Measurements from ENCODE around the gene BMP10.
A peak's percentile ranks its signal among the peaks of the same experiment; 100 is the strongest.
"Not testable (repeated sequence)": the region's sequence is repeated elsewhere in the genome, so short reads cannot be mapped to it uniquely, and the experiment has no call there.

BMP10 gene

GRCh38 chr2:68909793-68910674, 38.8 kb upstream of the BMP10 start:
- no peaks in the 10 kb centered on the region for H3K79me2 ChIP-seq (ENCODE audit: control insufficient read depth, insufficient read depth, low read length, unreplicated experiment)
- no peak overlapping the region for H3K4me3 ChIP-seq (ENCODE audit: low read depth, low read length)
- no peaks in the 10 kb centered on the region for H3K27me3 ChIP-seq (ENCODE audit: insufficient read depth, low read length)
- no peak overlapping the region for H3K27ac ChIP-seq (ENCODE audit: low read depth, low read length)
- peaks cover 11% of the 10 kb centered on the region for H3K4me1 ChIP-seq (ENCODE audit: control insufficient read depth, insufficient read depth, low read length, unreplicated experiment)
- H3K36me3 ChIP-seq (ENCODE audit: insufficient read depth, low read length), result no peaks in the 10 kb centered on the region
- no peak overlapping the region for H2AFZ ChIP-seq (ENCODE audit: low read length, unreplicated experiment)

GRCh38 chr2:68908392-68908970, 37.3 kb upstream of the BMP10 start:
- Histone ChIP-seq H3K27me3 (ENCODE audit: insufficient read depth, low read length) (no peaks in the 10 kb centered on the region), H3K4me1 (ENCODE audit: control insufficient read depth, insufficient read depth, low read length, unreplicated experiment) (peaks cover 11% of the 10 kb centered on the region), H2AFZ (ENCODE audit: low read length, unreplicated experiment) (no peak overlapping the region), H3K36me3 (ENCODE audit: insufficient read depth, low read length) (no peaks in the 10 kb centered on the region), H3K27ac (ENCODE audit: low read depth, low read length) (peak overlapping the region; percentile 13; the same call in 1 of the 2 replicates), H3K4me3 (ENCODE audit: low read depth, low read length) (no peak overlapping the region), H3K79me2 (ENCODE audit: control insufficient read depth, insufficient read depth, low read length, unreplicated experiment) (no peaks in the 10 kb centered on the region)

DNA sequence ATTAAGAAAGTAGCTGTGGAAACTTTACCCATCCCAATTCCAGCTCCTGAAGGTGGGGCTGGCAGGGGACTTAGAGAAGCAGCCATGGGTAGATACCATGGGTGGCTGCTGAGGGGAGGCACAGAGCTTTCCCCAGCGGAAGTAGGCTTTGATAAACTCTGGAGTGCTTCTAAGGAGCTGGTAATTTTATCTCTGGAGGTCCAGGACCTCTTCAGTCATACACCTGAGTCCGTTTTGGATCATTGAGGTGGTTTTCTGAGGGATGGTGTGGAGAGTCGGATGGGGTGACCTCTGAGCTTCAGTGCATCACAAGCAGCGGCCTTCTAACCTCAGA, 36.7 kb upstream of the BMP10 start:
- peaks cover 11% of the 10 kb centered on the region for H3K4me1 ChIP-seq (ENCODE audit: control insufficient read depth, insufficient read depth, low read length, unreplicated experiment)
- no peaks in the 10 kb centered on the region for H3K79me2 ChIP-seq (ENCODE audit: control insufficient read depth, insufficient read depth, low read length, unreplicated experiment)
- H3K36me3 ChIP-seq (ENCODE audit: insufficient read depth, low read length), result no peaks in the 10 kb centered on the region
- no peaks in the 10 kb centered on the region for H3K27me3 ChIP-seq (ENCODE audit: insufficient read depth, low read length)
- no peak overlapping the region for H2AFZ ChIP-seq (ENCODE audit: low read length, unreplicated experiment)
- no peak overlapping the region for H3K27ac ChIP-seq (ENCODE audit: low read depth, low read length)
- H3K4me3 ChIP-seq (ENCODE audit: low read depth, low read length), result no peak overlapping the region

- Histone ChIP-seq H3K4me3 (ENCODE audit: low read depth, low read length) (no peak overlapping the region), H3K27ac (ENCODE audit: low read depth, low read length) (no peak overlapping the region), H2AFZ (ENCODE audit: low read length, unreplicated experiment) (no peak overlapping the region), H3K36me3 (ENCODE audit: insufficient read depth, low read length) (no peaks in the 10 kb centered on the region), H3K27me3 (ENCODE audit: insufficient read depth, low read length) (no peaks in the 10 kb centered on the region), H3K4me1 (ENCODE audit: control insufficient read depth, insufficient read depth, low read length, unreplicated experiment) (peaks cover 11% of the 10 kb centered on the region), H3K79me2 (ENCODE audit: control insufficient read depth, insufficient read depth, low read length, unreplicated experiment) (no peaks in the 10 kb centered on the region)
Observed at GRCh38 chr2:68907232-68907919, 36.2 kb upstream of the BMP10 start.

DNA sequence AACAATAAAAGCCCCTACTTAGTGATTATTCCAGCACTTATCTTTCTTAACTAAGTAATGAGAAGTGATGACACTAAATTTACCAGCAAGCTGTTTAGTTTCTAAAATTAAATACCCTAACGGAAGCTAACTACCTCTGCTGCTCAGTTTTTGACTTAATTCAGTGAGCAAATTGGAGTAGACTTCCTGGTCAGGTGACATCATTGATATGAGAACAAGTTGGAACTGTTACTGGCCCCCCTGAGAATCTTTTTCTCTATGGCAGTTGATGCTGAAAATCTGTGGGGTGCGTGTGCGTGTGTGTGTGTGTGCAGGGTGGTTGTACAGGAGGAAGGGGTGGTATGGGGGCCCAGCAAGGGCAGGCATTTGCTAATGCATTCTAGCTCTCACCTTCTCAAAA, 35.5 kb upstream of the BMP10 start:
- Histone ChIP-seq H3K4me1 (ENCODE audit: control insufficient read depth, insufficient read depth, low read length, unreplicated experiment) (peaks cover 11% of the 10 kb centered on the region), H3K36me3 (ENCODE audit: insufficient read depth, low read length) (no peaks in the 10 kb centered on the region), H3K27ac (ENCODE audit: low read depth, low read length) (no peak overlapping the region), H3K79me2 (ENCODE audit: control insufficient read depth, insufficient read depth, low read length, unreplicated experiment) (no peaks in the 10 kb centered on the region), H3K27me3 (ENCODE audit: insufficient read depth, low read length) (peaks cover 4% of the 10 kb centered on the region; the same call in 1 of the 2 replicates), H3K4me3 (ENCODE audit: low read depth, low read length) (no peak overlapping the region), H2AFZ (ENCODE audit: low read length, unreplicated experiment) (no peak overlapping the region)

GRCh38 chr2:68905116-68905515, 33.9 kb upstream of the BMP10 start:
- Histone ChIP-seq H3K4me1 (ENCODE audit: control insufficient read depth, insufficient read depth, low read length, unreplicated experiment) (peaks cover 11% of the 10 kb centered on the region), H3K27ac (ENCODE audit: low read depth, low read length) (no peak overlapping the region), H3K79me2 (ENCODE audit: control insufficient read depth, insufficient read depth, low read length, unreplicated experiment) (no peaks in the 10 kb centered on the region), H3K4me3 (ENCODE audit: low read depth, low read length) (no peak overlapping the region), H3K27me3 (ENCODE audit: insufficient read depth, low read length) (peaks cover 12% of the 10 kb centered on the region), H2AFZ (ENCODE audit: low read length, unreplicated experiment) (no peak overlapping the region), H3K36me3 (ENCODE audit: insufficient read depth, low read length) (no peaks in the 10 kb centered on the region)

GRCh38 chr2:68901561-68901960, 30.4 kb upstream of the BMP10 start:
- H2AFZ ChIP-seq (ENCODE audit: low read length, unreplicated experiment), result no peak overlapping the region
- H3K27me3 ChIP-seq (ENCODE audit: insufficient read depth, low read length), result peaks cover 30% of the 10 kb centered on the region
- H3K4me1 ChIP-seq (ENCODE audit: control insufficient read depth, insufficient read depth, low read length, unreplicated experiment), result no peaks in the 10 kb centered on the region
- H3K4me3 ChIP-seq (ENCODE audit: low read depth, low read length), result no peak overlapping the region
- H3K36me3 ChIP-seq (ENCODE audit: insufficient read depth, low read length), result no peaks in the 10 kb centered on the region
- no peak overlapping the region for H3K27ac ChIP-seq (ENCODE audit: low read depth, low read length)
- H3K79me2 ChIP-seq (ENCODE audit: control insufficient read depth, insufficient read depth, low read length, unreplicated experiment), result no peaks in the 10 kb centered on the region

- no peaks in the 10 kb centered on the region for H3K79me2 ChIP-seq (ENCODE audit: control insufficient read depth, insufficient read depth, low read length, unreplicated experiment)
- no peak overlapping the region for H3K4me3 ChIP-seq (ENCODE audit: low read depth, low read length)
- no peak overlapping the region for H2AFZ ChIP-seq (ENCODE audit: low read length, unreplicated experiment)
- H3K27ac ChIP-seq (ENCODE audit: low read depth, low read length), result no peak overlapping the region
- peaks cover 30% of the 10 kb centered on the region for H3K27me3 ChIP-seq (ENCODE audit: insufficient read depth, low read length)
- no peaks in the 10 kb centered on the region for H3K36me3 ChIP-seq (ENCODE audit: insufficient read depth, low read length)
- no peaks in the 10 kb centered on the region for H3K4me1 ChIP-seq (ENCODE audit: control insufficient read depth, insufficient read depth, low read length, unreplicated experiment)
Observed at GRCh38 chr2:68901199-68901514, 30.0 kb upstream of the BMP10 start.

GRCh38 chr2:68900496-68901198, 29.4 kb upstream of the BMP10 start:
- H2AFZ ChIP-seq (ENCODE audit: low read length, unreplicated experiment), result no peak overlapping the region
- H3K27ac ChIP-seq (ENCODE audit: low read depth, low read length), result no peak overlapping the region
- no peaks in the 10 kb centered on the region for H3K4me1 ChIP-seq (ENCODE audit: control insufficient read depth, insufficient read depth, low read length, unreplicated experiment)
- peaks cover 30% of the 10 kb centered on the region for H3K27me3 ChIP-seq (ENCODE audit: insufficient read depth, low read length)
- H3K79me2 ChIP-seq (ENCODE audit: control insufficient read depth, insufficient read depth, low read length, unreplicated experiment), result no peaks in the 10 kb centered on the region
- H3K4me3 ChIP-seq (ENCODE audit: low read depth, low read length), result no peak overlapping the region
- no peaks in the 10 kb centered on the region for H3K36me3 ChIP-seq (ENCODE audit: insufficient read depth, low read length)

DNA sequence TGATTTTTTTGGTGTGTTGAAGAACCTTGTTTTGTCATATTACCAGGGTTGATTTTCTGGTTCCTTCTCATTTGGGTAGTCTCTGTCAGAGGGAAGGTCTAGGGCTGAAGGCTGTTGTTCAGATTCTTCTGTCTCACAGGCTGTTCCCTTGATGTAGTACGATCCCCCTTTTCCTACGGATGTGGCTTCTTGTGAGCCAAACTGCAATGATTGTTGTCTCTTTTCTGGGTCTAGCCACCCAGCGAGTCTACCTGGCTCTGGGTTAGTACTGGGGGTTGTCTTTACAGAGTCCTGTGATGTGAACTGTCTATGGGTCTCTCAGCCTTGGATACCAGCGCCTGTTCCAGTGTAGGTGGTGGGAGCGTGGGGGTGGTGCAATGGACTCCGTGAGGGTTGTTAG, 24.8 kb upstream of the BMP10 start:
- not testable (repeated sequence) for H2AFZ ChIP-seq (ENCODE audit: low read length, unreplicated experiment); H3K27ac ChIP-seq (ENCODE audit: low read depth, low read length); H3K4me3 ChIP-seq (ENCODE audit: low read depth, low read length); H3K4me1 ChIP-seq (ENCODE audit: control insufficient read depth, insufficient read depth, low read length, unreplicated experiment); H3K79me2 ChIP-seq (ENCODE audit: control insufficient read depth, insufficient read depth, low read length, unreplicated experiment); H3K36me3 ChIP-seq (ENCODE audit: insufficient read depth, low read length)
- peaks cover 30% of the 10 kb centered on the region for H3K27me3 ChIP-seq (ENCODE audit: insufficient read depth, low read length)
